IPS-NIHi11 (cell line): ENCODE data around the gene FAM72D.
"Not testable (repeated sequence)": the region's sequence is repeated elsewhere in the genome, so short reads cannot be mapped to it uniquely, and the experiment has no call there.

Source experiments
- DNase-seq: peaks from one replicate; pipeline ENCODE4 v3.0.0; 2012; ENCODE audit warnings: mixed read lengths, low spot score

Gene FAM72D

GRCh38 chr1:145095284-145096057, at the start of gene FAM72D, which contains the start of gene SRGAP2B:
TSS of gene FAM72D (plus strand) at chr1:145095974. CDS start at chr1:145096848, 874 bp downstream.
TSS of gene SRGAP2B (minus strand) at chr1:145095328. CDS start at chr1:145092901, 2,427 bp downstream.
- not testable (repeated sequence) for DNase-seq

GRCh38 chr1:145047553-145047952, 48.2 kb upstream of the FAM72D start:
- DNase-seq, result not testable (repeated sequence)

GRCh38 chr1:145048181-145048856, 47.5 kb upstream of the FAM72D start:
- not testable (repeated sequence) for DNase-seq

GRCh38 chr1:145052019-145052776, 43.6 kb upstream of the FAM72D start:
- DNase-seq, result not testable (repeated sequence)

DNA sequence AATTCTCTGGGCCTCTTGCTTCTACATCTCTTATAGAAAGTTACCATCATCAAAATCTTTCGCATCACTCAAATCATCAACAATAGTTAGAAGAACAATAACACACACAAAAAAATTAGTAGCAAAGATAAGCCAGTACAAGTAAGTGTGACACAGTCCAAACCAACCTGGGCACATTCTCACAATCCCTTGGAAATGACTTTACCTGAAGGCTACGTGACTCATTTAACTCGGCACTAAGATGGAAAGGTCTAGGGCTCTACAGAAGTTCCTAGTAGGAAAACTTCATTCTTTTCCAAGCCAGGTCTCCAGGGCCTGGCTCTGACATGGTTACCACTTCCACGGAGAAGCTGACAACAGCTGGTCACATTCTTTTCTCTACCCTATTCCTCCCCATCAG, 42.3 kb upstream of the FAM72D start:
- DNase-seq, result not testable (repeated sequence)

GRCh38 chr1:145055217-145055760, 40.5 kb upstream of the FAM72D start:
- not testable (repeated sequence) for DNase-seq

DNA sequence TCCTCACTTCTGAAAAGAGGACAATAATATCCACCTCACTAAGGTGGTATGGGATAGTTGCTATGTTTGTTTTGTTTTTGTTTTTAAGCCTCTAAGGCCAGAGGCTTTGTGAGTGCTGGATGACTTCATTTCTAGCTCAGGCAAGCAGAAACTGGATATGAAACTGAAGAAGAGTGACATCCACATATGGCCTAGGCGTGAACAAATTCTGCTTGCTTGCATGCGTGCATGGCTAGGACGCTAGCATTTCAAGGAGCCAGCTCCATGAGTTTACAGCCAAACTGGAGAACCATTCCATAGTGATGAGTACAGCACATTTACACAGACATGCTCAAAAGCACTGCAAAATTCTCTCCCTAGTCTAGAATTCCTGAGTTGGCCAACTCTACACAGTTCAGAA, 37.6 kb upstream of the FAM72D start:
- not testable (repeated sequence) for DNase-seq

GRCh38 chr1:145063285-145063684, 32.5 kb upstream of the FAM72D start:
- DNase-seq, result not testable (repeated sequence)

- DNase-seq, result not testable (repeated sequence)
Measured at GRCh38 chr1:145063941-145064648, 31.7 kb upstream of the FAM72D start.

DNA sequence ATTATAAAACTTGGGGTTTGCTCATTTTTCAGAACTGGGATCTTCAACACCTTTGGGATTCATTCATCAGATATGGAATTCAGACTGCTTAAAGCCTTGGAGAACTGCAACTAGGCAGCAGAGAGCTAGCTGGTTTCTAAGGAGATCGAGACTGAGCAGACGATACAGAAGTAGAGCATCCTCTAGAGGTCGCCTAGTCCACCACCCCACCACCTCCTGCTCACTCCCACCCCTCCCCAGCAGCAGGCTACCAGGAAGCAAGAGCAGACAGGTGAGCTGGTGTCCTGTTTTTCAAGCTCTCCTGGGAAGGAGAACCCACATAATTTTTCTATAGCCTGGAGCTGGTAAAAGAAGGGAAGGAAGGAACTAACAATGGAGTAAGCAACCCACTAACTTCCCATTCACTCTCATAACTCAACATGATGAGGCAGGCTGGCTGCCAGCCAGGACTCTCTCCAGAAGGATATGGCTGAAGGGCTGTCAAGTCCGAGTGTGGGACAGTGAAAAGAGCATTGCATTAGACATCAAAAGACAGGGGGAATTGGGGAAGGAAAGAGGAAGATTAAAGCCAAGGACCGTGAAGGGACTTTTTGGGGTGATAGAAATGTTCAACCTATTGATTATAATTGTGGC, 30.5 kb upstream of the FAM72D start:
- DNase-seq, result not testable (repeated sequence)

DNA sequence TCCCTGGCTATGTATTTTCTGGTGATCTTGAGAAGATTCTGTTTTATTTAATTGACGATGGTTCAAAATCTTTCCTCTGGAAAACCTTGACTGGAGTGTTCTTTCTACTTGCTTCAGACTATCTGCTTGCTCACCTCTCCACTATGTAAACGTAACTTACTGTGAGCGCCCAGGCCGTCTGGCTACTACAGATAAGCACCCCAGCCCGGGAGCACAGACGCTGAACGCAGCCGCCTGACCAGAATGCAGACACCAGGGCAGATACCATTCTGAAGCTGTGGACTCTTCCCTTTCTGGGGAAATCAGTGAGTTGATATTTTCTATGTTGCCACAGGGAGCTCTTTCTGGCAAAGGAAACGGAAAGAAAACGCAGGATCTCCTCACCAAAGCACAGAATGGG, 29.3 kb upstream of the FAM72D start:
- DNase-seq, result not testable (repeated sequence)

DNA sequence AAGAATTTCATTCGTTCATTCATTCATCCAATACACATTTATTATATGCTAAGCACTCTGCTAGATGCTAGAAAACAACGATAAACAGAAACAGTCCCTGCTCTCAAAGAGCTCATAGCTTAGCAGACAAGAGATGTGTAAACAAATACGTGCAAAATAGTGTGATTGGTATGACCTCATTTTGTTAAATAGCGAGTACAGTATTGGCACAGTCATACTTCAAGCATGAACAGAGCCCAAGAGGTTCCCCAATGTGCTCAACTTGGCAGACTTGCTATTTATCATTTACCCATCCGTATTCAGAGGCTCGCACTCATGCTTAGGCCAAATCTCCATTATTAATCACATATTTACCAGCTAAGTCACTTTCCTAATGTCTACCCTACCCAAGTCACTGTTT, 24.2 kb upstream of the FAM72D start:
- not testable (repeated sequence) for DNase-seq

- not testable (repeated sequence) for DNase-seq
Measured at GRCh38 chr1:145074021-145074559, 21.7 kb upstream of the FAM72D start.

DNA sequence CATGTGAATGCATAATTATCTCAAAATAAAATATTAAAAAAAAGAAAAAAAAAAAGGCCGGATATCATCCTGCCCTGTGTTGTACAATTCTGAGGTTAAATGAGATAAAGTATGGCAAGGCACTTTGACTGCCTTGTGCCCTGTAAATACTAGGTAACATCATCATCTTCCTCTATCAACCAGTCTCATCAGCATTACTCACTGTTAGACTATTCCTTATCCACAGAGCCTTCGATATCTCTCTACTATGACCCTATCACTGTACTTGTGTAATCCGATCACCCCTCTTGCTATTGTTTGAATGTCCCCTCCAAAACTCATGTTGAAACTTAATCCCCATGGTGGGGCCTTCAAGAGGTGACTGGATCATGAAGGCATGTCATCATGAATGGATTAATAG, 18.9 kb upstream of the FAM72D start:
- DNase-seq, result not testable (repeated sequence)

DNA sequence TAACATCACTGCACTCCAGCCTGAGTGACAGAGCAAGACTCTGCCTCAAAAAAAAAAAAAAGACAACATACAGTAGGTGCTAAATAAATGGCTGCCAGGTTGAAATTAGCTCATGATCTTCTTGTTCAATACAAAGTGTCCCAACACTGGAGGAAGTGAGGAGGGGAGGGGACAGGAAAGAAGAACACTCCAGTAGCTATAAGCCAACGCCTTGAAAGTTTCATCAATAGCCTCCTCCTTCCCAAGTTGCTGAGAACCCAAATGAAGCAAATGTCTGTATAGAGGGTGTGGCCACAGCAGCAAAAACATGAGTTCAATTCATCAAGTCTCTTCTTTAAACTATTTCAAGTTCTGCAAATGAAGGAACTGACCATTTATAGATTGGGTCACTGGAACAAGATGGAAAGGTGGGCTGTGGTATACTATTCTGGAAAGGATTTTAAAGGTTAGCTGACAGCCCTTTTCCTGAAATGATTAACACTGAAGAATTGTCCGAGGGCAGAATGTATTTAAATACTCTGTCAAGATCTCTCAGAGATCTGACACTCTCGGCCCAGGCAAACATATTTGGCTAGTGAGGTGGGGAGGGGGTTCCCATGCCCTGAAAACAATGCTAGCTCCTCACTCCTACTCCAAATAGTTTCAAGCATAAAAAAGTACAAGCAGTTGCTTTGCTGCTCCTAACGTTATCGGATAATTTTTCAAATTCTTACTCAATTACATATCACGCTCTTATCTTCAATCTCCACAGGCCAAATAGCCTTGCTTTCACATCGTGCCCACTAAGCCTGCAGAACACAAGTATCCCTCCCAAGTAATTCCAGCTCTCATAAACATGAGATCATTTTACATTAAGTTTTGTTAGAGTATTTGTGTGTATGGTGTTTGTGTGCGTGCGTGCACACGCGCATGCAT, 17.6 kb upstream of the FAM72D start:
- not testable (repeated sequence) for DNase-seq

GRCh38 chr1:145078787-145079370, 16.9 kb upstream of the FAM72D start:
- DNase-seq, result not testable (repeated sequence)

DNA sequence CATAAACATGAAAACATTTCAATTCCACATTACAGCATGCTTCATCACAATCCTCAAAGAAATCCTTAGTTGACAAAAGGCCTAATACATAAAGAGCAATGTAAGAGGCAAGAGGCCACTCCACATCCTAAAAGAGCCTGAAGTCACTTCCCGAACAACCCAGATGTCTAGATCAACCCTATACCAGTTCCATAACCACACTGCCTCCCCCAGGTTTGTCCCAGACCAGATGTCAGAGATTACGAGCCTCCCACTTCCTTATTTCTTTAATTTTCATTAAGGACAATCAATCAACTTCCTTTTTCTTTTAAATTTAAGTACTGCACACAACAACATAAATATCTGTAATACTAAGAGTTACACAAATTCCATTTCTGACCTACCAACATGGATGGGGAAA, 16.0 kb upstream of the FAM72D start:
- DNase-seq, result not testable (repeated sequence)

DNA sequence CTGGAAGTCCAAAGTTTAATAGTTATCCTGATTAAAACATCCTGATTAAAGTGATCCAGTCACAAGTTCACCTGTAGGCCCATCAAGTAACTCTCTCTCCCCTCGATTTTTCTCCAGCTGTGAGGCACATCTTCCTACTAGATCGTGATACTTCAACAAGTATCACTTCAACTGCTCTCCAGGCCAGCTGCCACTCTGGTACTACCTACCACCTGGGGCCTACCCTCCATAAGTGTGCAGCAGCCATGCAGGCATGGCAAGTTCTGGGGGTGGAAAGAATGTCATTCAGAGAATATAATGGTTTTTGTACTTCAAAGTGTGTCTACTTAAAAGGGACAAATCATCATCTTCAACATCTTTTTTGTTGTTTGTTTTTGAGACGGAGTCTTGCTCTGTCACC, 15.6 kb upstream of the FAM72D start:
- DNase-seq, result not testable (repeated sequence)
